ENCODE results near the gene TSPYL4. TPM values are rescaled to one million over a fixed set of nuclear protein-coding genes. Genes with fewer than 3 reads are reported as not detected.
"Not testable (repeated sequence)": the region's sequence is repeated elsewhere in the genome, so short reads cannot be mapped to it uniquely, and the experiment has no call there.

The TSPYL4 gene
- total RNA-seq, 1 donor from 2014 or later: 30.5 TPM

DNA sequence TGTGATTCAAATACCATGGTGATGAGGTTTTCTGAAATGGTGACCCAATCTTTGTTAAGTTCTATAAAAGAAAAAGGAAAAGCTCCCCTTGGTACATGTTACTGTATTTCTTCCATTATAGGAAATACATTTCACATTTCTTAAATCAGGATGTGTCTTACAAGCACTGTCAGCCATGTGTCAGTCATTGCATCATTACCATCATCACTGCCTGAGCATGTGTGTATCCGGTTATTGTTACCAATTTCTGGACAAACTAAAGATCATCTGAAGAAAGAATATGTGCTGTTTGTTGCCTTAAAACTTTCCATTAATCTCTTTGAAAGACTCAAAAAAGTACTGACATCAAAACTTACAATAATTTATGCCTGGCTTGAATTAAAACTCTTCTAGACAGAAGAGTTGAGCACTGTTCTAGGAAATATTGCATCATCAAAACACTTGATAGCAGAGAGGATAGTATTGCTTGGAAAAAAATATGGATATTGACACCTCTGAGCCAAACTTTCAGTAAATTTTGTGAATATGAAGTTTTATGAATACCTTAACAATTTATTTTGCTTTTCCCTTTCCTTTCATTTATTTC, 33.0 kb upstream of the TSPYL4 start:
- Histone ChIP-seq H3K9me3 (replicated peaks) (no peaks in the 10 kb centered on the region), H3K27me3 (ENCODE audit: low read depth) (no peaks in the 10 kb centered on the region), H3K36me3 (no peaks in the 10 kb centered on the region), H3K4me1 (no peaks in the 10 kb centered on the region), H3K4me3 (no peak overlapping the region), H3K27ac (replicated peaks) (no peak overlapping the region)
- TF ChIP-seq, protein P1, sequence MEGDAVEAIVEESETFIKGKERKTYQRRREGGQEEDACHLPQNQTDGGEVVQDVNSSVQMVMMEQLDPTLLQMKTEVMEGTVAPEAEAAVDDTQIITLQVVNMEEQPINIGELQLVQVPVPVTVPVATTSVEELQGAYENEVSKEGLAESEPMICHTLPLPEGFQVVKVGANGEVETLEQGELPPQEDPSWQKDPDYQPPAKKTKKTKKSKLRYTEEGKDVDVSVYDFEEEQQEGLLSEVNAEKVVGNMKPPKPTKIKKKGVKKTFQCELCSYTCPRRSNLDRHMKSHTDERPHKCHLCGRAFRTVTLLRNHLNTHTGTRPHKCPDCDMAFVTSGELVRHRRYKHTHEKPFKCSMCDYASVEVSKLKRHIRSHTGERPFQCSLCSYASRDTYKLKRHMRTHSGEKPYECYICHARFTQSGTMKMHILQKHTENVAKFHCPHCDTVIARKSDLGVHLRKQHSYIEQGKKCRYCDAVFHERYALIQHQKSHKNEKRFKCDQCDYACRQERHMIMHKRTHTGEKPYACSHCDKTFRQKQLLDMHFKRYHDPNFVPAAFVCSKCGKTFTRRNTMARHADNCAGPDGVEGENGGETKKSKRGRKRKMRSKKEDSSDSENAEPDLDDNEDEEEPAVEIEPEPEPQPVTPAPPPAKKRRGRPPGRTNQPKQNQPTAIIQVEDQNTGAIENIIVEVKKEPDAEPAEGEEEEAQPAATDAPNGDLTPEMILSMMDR (IDR thresholded peaks at IDR 0.05; ENCODE audit: borderline replicate concordance): no peak
- DNase-seq: no peak
- intact Hi-C loops (cut with micrococcal nuclease): loop anchor here (5.0 kb wide), 1 partner anchor 245 kb away; no protein-coding TSS in a partner anchor

DNA sequence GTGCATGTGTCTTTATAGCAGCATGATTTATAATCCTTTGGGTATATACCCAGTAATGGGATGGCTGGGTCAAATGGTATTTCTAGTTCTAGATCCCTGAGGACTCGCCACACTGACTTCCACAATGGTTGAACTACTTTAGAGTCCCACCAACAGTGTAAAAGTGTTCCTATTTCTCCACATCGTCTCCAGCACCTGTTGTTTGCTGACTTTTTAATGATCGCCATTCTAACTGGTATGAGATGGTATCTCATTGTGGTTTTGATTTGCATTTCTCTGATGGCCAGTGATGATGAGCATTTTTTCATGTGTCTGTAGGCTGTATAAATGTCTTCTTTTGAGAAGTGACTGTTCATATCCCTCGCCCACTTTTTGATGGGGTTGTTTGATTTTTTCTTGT, 31.1 kb upstream of the TSPYL4 start:
- not testable (repeated sequence) for H3K27ac ChIP-seq (replicated peaks); H3K4me3 ChIP-seq; H3K36me3 ChIP-seq; H3K9me3 ChIP-seq (replicated peaks); DNase-seq; H3K27me3 ChIP-seq (ENCODE audit: low read depth)
- intact Hi-C loops (cut with micrococcal nuclease): loop anchor here (5.0 kb wide), 1 partner anchor 247 kb away; no protein-coding TSS in a partner anchor
- peaks cover 14% of the 10 kb centered on the region for H3K4me1 ChIP-seq

DNA sequence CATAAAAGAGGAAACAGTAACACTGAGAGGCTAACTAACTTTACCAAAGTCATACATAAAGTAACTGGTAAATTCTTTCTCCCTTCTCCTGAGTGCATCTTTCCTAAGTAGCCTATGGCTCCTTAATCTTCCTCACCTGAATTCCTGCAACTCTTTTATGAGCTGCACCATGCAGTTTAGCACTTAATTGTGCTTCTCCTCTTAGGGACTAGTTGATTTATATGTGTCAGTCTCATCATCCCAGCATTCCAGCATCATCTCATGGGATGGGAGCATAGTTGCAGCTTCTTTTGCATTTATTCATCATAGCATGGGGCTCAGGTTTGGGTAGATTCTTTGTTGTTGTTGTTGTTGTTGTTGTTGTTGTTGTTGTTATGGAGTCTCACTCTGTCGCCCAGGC, 29.3 kb upstream of the TSPYL4 start:
- TF ChIP-seq, protein P1 (IDR thresholded peaks at IDR 0.05; ENCODE audit: borderline replicate concordance): no peak
- DNase-seq: no peak
- H3K27ac ChIP-seq (replicated peaks): no peak overlapping the region
- H3K36me3 ChIP-seq: peaks cover 4% of the 10 kb centered on the region
- peaks cover 30% of the 10 kb centered on the region for H3K4me1 ChIP-seq
- intact Hi-C loops (cut with micrococcal nuclease): no loop called here
- H3K4me3 ChIP-seq: no peak overlapping the region
- H3K27me3 ChIP-seq (ENCODE audit: low read depth): no peaks in the 10 kb centered on the region
- no peaks in the 10 kb centered on the region for H3K9me3 ChIP-seq (replicated peaks)

DNA sequence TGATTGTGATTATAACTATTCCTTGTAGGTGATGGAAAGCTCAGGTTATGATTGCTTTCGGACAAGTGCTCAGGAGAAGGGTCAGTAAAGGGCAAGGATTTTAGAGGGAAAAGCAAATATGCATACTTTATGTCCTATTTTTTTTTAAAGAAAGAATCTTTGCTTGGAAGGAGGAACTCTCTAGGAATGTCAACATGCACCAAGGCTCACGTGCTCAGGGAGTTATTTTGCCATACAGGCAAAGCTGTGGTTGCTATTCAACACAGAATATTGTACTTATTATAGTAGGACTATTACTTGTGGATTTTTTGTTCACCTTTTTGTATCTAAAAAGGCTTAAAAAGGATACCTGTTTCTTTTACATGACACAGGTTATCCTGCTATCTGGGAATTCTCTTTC, 28.8 kb upstream of the TSPYL4 start:
- no peaks in the 10 kb centered on the region for H3K9me3 ChIP-seq (replicated peaks)
- TF ChIP-seq, protein P1 (IDR thresholded peaks at IDR 0.05; ENCODE audit: borderline replicate concordance): no peak
- peaks cover 35% of the 10 kb centered on the region for H3K4me1 ChIP-seq
- no peak overlapping the region for H3K4me3 ChIP-seq
- H3K36me3 ChIP-seq: peaks cover 8% of the 10 kb centered on the region
- H3K27me3 ChIP-seq (ENCODE audit: low read depth): no peaks in the 10 kb centered on the region
- H3K27ac ChIP-seq (replicated peaks): no peak overlapping the region
- intact Hi-C loops (cut with micrococcal nuclease): no loop called here
- DNase-seq: no peak

DNA sequence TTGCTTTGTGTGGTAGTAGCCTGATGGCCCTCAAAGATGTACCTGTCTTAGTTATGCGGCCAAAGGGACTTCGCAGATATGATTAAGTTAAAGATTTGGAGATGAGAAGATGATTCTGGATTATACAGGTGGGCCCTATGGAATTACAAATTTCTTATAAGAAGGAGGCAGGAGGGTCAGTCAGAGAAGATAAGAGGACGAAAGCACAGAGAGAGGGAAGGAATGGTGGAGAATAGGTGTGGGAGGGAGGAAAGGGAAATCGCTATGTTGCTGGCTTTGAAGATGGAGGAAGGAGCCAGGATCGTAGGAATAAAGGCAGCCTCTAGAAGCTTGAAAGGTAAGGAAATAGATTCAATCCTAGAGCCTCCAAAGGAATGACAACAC, 27.1 kb upstream of the TSPYL4 start:
- Histone ChIP-seq H3K4me3 (peak overlapping the region; percentile 85), H3K27me3 (ENCODE audit: low read depth) (no peaks in the 10 kb centered on the region), H3K9me3 (replicated peaks) (no peaks in the 10 kb centered on the region), H3K36me3 (peaks cover 8% of the 10 kb centered on the region), H3K27ac (replicated peaks) (peak overlapping the region; percentile 96), H3K4me1 (peaks cover 52% of the 10 kb centered on the region)
- intact Hi-C loops (cut with micrococcal nuclease): no loop called here
- TF ChIP-seq, protein P1 (IDR thresholded peaks at IDR 0.05; ENCODE audit: borderline replicate concordance): no peak
- DNase-seq: no peak

DNA sequence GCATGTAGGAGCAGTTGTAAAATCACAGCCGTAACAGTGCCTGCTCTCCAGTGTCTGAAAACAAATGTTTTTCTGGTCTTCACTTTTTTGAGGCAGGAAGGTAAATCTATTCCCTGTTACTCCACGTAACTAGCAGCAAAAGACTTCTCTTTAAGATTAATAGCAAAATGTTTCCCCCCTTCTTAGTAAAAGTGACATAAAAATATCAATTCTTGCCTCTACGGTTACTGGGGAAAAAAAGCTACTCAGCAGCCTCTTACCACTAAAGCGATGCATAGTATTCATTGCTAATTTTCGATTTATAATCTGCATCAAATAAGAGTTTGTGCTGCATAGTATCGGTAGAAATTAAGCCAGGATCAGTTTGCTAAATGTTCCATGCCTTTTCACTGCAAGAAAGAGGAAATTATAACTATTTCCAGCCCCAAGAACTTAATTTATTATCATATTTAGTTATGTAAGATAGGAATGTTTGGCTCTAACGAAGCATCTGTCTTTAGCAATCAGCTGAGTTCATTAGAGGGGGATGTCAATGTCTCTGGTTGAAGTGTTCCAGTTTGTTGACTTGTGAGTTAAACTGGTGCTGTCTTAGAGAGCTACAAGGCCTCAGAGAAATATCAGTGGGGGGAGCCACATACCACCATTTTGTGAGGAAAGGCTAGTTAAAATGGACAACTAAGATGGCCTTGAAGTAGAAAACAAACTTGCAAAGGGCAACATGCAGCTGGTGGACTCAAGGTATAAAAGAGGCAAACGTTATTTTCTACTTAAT, 26.5 kb upstream of the TSPYL4 start:
- Histone ChIP-seq H3K4me1 (peaks cover 58% of the 10 kb centered on the region), H3K4me3 (peak overlapping the region; percentile 85), H3K9me3 (replicated peaks) (no peaks in the 10 kb centered on the region), H3K27ac (replicated peaks) (peak overlapping the region; percentile 96), H3K36me3 (peaks cover 8% of the 10 kb centered on the region), H3K27me3 (ENCODE audit: low read depth) (no peaks in the 10 kb centered on the region)
- intact Hi-C loops (cut with micrococcal nuclease): no loop called here
- TF ChIP-seq, protein P1 (IDR thresholded peaks at IDR 0.05; ENCODE audit: borderline replicate concordance): no peak
- no peak for DNase-seq
